HepG2 (cell line): ENCODE results near the gene TK2. TPM values are rescaled to one million over a fixed set of nuclear protein-coding genes. Genes with fewer than 3 reads are reported as not detected.

ENCODE experiments used
- FOSL1 ChIP-seq: sonication (generic); formaldehyde crosslinking; IDR thresholded peaks from 2 replicates; pipeline ENCODE4 v1.9.0; 2021; ENCODE audit warnings: missing genetic modification reagents, borderline replicate concordance
- HDAC1 ChIP-seq: sonication (generic); formaldehyde crosslinking; IDR thresholded peaks from 2 replicates; pipeline ENCODE4 v1.5.1; 2020; ENCODE audit warnings: mild to moderate bottlenecking, missing genetic modification reagents
- IRF1 ChIP-seq: sonication (generic); formaldehyde crosslinking; IDR thresholded peaks from 2 replicates; pipeline ENCODE4 v1.4.0; 2020; ENCODE audit warnings: low read depth, mild to moderate bottlenecking, missing genetic modification reagents
- KAT8 ChIP-seq: IDR thresholded peaks from 2 replicates; pipeline ENCODE4 v1.6.1; 2016; ENCODE audit warnings: missing genetic modification reagents, missing compliant biosample characterization
- KDM3A ChIP-seq: IDR thresholded peaks from 2 replicates; pipeline ENCODE4 v1.6.1; 2018; ENCODE audit warnings: low read depth, missing compliant biosample characterization
- MYPOP ChIP-seq: sonication (generic); formaldehyde crosslinking; IDR thresholded peaks from 2 replicates; pipeline ENCODE4 v1.8.1; 2023; ENCODE audit warnings: mild to moderate bottlenecking, moderate library complexity, missing genetic modification reagents
- NFKB2 ChIP-seq: sonication (generic); formaldehyde crosslinking; IDR thresholded peaks from 2 replicates; pipeline ENCODE4 v1.4.0; 2020; ENCODE audit warnings: missing genetic modification reagents, borderline replicate concordance
- NFRKB ChIP-seq: fragments of 450-650 bp; IDR thresholded peaks from 2 replicates; pipeline ENCODE4 v1.6.1; 2017
- PCBP1 ChIP-seq: fragments of 200-400 bp; formaldehyde crosslinking; IDR thresholded peaks from 2 replicates; pipeline ENCODE4 v1.6.1; 2017; ENCODE audit warnings: mild to moderate bottlenecking, low read depth, low read length, borderline replicate concordance
- REPIN1 ChIP-seq: sonication (generic); formaldehyde crosslinking; IDR thresholded peaks from 2 replicates; pipeline ENCODE4 v1.8.0; 2022; ENCODE audit warnings: missing genetic modification reagents, low read depth, mild to moderate bottlenecking, borderline replicate concordance
- REXO4 ChIP-seq: sonication (generic); formaldehyde crosslinking; IDR thresholded peaks from 2 replicates; pipeline ENCODE4 v1.8.0; 2022; ENCODE audit warnings: missing genetic modification reagents, mild to moderate bottlenecking, borderline replicate concordance
- SNAPC2 ChIP-seq: sonication (generic); formaldehyde crosslinking; IDR thresholded peaks from 2 replicates; pipeline ENCODE4 v1.8.1; 2022; ENCODE audit warnings: mild to moderate bottlenecking, missing genetic modification reagents
- ZFP82 ChIP-seq: sonication (generic); formaldehyde crosslinking; IDR thresholded peaks from 2 replicates; pipeline ENCODE4 v1.5.1; 2020; ENCODE audit warnings: mild to moderate bottlenecking, missing genetic modification reagents, borderline replicate concordance
- ZNF879 ChIP-seq: sonication (generic); formaldehyde crosslinking; IDR thresholded peaks from 2 replicates; pipeline ENCODE4 v1.8.1; 2023; ENCODE audit warnings: missing genetic modification reagents
- polyA plus RNA-seq, 8 experiments: library from polyadenylated mRNA; depleted of rRNA in 3 of 8; stranded (reverse) in 7 of 8; unstranded in 1 of 8; fragments of >200 nt; fragmentation: Illumina TruSeq in 4 of 8; extraction: Trizol in 4 of 8; gene quantifications; 2 replicates each; pipeline versions ENCODE4 v1.2.1 to v1.2.3, GENCODE V29; 2011 to 2016; ENCODE audit warnings: low read depth in 4 of 8, missing spikeins in 1 of 8, mixed read lengths in 1 of 8; ENCODE audit not compliant: insufficient read depth in 1 of 8
- total RNA-seq, 5 experiments: library from RNA; depleted of rRNA; stranded (reverse); fragments of >200 nt; fragmentation: Illumina TruSeq; extraction: Trizol; gene quantifications; 2 replicates each; pipeline ENCODE4 v1.2.3, GENCODE V29; 2016; ENCODE audit warnings: low read depth in 1 of 5
- TF ChIP-seq, protein P1 (sequence below): IDR thresholded peaks from 2 replicates; pipeline ENCODE4 v1.6.1; 2016; ENCODE audit warnings: mild to moderate bottlenecking
- TF ChIP-seq, protein P2 (sequence below): sonication (generic); formaldehyde crosslinking; conservative IDR thresholded peaks from 2 replicates; pipeline ENCODE4 v1.4.0; 2020; ENCODE audit warnings: missing genetic modification reagents
- TF ChIP-seq, protein P3 (sequence below): sonication (generic); formaldehyde crosslinking; IDR thresholded peaks from 2 replicates; pipeline ENCODE4 v1.8.0; 2022; ENCODE audit warnings: mild to moderate bottlenecking, missing genetic modification reagents

The TK2 gene
- total and polyA plus RNA-seq, 2 of the 13 experiments (the other 11 are each of a cell fraction or from before 2014, with no cell fraction given), result 18.7 to 21.0 TPM

- TF ChIP-seq IRF1 (CRISPR knock-in tag) (peak; percentile 96), SNAPC2 (CRISPR knock-in tag) (peak; percentile 96; the same call in 1 of the 2 replicates), NFKB2 (peak; percentile 99), HDAC1 (peak; percentile 92), PCBP1 (no peak; the same call in 1 of the 2 replicates), ZFP82 (CRISPR knock-in tag) (no peak), REXO4 (CRISPR knock-in tag) (peak; percentile 95; the same call in 1 of the 2 replicates), MYPOP (CRISPR knock-in tag) (peak; percentile 97), FOSL1 (CRISPR knock-in tag) (peak; percentile 8; the same call in 1 of the 2 replicates), ZNF879 (CRISPR knock-in tag) (peak; percentile 99), NFRKB (no peak), KDM3A (CRISPR knock-in tag) (peak; percentile 90), KAT8 (CRISPR knock-in tag) (peak; percentile 88), REPIN1 (peak; percentile 91; the same call in 1 of the 2 replicates)
- TF ChIP-seq, protein P1, sequence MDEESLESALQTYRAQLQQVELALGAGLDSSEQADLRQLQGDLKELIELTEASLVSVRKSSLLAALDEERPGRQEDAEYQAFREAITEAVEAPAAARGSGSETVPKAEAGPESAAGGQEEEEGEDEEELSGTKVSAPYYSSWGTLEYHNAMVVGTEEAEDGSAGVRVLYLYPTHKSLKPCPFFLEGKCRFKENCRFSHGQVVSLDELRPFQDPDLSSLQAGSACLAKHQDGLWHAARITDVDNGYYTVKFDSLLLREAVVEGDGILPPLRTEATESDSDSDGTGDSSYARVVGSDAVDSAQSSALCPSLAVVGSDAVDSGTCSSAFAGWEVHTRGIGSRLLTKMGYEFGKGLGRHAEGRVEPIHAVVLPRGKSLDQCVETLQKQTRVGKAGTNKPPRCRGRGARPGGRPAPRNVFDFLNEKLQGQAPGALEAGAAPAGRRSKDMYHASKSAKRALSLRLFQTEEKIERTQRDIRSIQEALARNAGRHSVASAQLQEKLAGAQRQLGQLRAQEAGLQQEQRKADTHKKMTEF (CRISPR knock-in tag), result peak; percentile 94; the same call in 1 of the 2 replicates
- TF ChIP-seq, protein P2, sequence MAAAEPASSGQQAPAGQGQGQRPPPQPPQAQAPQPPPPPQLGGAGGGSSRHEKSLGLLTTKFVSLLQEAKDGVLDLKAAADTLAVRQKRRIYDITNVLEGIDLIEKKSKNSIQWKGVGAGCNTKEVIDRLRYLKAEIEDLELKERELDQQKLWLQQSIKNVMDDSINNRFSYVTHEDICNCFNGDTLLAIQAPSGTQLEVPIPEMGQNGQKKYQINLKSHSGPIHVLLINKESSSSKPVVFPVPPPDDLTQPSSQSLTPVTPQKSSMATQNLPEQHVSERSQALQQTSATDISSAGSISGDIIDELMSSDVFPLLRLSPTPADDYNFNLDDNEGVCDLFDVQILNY (CRISPR knock-in tag), result peak; percentile 94
- TF ChIP-seq, protein P3, sequence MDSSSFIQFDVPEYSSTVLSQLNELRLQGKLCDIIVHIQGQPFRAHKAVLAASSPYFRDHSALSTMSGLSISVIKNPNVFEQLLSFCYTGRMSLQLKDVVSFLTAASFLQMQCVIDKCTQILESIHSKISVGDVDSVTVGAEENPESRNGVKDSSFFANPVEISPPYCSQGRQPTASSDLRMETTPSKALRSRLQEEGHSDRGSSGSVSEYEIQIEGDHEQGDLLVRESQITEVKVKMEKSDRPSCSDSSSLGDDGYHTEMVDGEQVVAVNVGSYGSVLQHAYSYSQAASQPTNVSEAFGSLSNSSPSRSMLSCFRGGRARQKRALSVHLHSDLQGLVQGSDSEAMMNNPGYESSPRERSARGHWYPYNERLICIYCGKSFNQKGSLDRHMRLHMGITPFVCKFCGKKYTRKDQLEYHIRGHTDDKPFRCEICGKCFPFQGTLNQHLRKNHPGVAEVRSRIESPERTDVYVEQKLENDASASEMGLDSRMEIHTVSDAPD (CRISPR knock-in tag), result peak; percentile 89
These were observed 2.6 kb upstream of the TK2 start, which contains the start of gene CKLF (continued) for GRCh38 chr16:66552286-66553177.
